AG09319 (cell line): ENCODE data around the gene FBXW5.

Experiments
- DNase-seq: peaks from one replicate; pipeline ENCODE4 v3.0.0-alpha.2; 2010; ENCODE audit warnings: low read depth; ENCODE audit errors: extremely low read depth
- TF ChIP-seq, protein P1 (sequence below): IDR thresholded peaks from 2 replicates; pipeline ENCODE4 v1.5.1; 2011; ENCODE audit warnings: low read depth, mild to moderate bottlenecking, inconsistent platforms, low read length, moderate library complexity

FBXW5 gene

DNA sequence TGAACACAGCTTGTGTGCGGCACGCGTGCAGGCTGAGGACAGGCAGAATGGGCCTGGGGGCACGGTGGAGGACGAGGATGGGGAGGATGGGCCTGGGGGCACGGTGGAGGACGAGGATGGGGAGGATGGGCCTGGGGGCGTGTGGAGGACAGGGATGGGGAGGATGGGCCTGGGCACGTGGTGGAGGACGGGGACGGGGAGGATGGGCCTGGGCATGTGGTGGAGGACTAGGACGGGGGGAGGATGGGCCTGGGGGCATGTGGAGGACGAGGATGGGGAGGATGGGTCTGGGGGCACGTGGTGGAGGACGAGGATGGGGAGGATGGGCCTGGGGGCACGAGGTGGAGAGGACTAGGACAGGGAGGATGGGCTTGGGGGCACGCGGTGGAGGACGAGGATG is 22.0 kb downstream of the FBXW5 start:
- TF ChIP-seq, protein P1, sequence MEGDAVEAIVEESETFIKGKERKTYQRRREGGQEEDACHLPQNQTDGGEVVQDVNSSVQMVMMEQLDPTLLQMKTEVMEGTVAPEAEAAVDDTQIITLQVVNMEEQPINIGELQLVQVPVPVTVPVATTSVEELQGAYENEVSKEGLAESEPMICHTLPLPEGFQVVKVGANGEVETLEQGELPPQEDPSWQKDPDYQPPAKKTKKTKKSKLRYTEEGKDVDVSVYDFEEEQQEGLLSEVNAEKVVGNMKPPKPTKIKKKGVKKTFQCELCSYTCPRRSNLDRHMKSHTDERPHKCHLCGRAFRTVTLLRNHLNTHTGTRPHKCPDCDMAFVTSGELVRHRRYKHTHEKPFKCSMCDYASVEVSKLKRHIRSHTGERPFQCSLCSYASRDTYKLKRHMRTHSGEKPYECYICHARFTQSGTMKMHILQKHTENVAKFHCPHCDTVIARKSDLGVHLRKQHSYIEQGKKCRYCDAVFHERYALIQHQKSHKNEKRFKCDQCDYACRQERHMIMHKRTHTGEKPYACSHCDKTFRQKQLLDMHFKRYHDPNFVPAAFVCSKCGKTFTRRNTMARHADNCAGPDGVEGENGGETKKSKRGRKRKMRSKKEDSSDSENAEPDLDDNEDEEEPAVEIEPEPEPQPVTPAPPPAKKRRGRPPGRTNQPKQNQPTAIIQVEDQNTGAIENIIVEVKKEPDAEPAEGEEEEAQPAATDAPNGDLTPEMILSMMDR: no peak
- DNase-seq: no peak

DNA sequence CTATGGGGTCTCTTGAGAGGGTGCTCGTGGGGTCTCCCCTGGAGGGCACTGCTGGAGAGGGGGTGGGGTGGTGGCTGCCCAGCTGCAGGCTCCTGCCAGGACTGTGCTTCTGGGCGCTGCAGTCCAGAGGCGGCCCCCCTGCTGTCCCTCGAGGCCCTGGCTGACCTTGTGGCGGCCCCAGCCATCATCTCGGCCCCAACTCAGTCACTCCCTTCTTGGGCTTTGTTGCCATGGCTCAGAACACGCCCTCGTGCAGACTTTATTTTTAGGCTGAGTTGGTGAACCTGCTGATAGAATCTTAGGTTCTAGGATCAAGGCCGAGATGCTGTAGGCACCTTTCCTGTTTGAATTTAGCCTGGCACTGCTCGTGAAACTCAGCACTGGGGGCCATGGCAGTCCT is 22.8 kb downstream of the FBXW5 start:
- TF ChIP-seq, protein P1: no peak
- no peak for DNase-seq

DNA sequence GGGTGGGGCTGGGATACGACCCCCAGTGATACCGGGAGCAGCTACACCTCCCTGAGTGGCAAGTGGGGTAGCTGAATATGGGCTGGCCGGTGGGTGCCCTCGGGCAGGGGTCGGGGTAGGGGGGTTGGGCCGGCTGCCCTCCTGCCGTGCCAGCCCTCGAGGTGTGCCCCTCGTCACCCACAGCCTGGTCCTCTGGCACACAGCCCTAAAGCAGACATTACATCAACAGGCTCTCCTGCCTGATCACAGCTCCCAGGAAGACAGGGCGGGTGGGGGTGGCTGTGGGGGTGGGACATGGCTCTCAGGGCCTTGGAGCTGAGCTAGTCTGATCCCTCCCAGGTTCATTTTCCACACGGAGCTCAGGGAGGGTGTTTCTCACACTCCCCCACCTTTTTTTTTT is 23.2 kb downstream of the FBXW5 start:
- no peak for DNase-seq
- TF ChIP-seq, protein P1: no peak

DNA sequence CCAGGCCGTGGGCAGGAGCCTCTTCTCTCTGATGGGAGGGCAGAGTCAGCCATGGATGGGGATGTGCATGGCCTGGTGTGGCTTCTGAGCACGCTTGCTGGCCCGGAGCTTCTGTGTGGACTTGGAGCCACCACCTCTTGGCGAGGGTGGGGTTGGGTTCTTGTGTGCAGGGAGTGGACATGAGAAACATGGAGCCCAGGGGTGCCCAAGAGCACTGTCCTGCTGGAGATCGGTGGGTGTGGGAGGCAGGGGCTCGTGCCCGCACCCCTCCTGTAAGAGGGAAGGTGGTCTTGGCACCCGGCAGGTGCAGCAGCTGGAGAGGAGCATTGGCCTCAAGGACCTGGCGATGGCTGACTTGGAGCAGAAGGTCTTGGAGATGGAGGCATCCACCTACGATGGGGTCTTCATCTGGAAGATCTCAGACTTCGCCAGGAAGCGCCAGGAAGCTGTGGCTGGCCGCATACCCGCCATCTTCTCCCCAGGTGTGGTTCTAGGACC is 23.8 kb downstream of the FBXW5 start:
- TF ChIP-seq, protein P1: no peak
- DNase-seq: no peak

DNA sequence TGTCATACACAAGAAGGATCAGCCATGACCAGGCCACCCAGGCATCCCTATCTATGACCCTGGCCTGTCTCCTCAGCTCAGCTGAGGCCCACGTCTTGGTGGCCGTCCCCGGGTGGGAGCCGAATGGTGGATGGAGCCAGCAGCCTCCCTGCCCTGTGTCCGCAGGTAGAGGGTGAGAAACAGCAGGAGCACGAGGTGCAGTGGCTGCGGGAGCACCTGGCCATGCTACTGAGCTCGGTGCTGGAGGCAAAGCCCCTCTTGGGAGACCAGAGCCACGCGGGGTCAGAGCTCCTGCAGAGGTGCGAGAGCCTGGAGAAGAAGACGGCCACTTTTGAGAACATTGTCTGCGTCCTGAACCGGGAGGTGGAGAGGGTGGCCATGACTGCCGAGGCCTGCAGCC is 24.5 kb downstream of the FBXW5 start:
- DNase-seq: no peak
- TF ChIP-seq, protein P1: no peak

DNA sequence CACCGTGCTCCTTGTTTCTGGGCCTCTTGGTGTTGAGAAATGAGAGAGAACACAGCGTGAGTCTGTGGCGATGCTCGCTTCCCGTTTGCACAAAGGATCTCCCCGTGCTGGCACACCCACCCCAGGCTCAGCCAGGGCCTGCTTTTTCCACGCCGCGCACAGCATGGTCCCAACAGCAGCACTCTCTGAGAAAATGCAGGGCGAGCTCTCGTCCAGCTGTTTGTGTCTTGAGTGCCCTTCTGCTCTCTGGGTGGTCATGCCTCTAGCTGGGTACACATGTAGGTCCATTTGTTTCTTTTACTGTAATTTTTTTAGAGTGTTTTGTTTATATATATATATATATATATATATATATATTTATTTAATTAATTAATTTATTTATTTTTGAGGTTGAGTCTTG is 26.6 kb downstream of the FBXW5 start:
- TF ChIP-seq, protein P1: no peak
- no peak for DNase-seq

DNA sequence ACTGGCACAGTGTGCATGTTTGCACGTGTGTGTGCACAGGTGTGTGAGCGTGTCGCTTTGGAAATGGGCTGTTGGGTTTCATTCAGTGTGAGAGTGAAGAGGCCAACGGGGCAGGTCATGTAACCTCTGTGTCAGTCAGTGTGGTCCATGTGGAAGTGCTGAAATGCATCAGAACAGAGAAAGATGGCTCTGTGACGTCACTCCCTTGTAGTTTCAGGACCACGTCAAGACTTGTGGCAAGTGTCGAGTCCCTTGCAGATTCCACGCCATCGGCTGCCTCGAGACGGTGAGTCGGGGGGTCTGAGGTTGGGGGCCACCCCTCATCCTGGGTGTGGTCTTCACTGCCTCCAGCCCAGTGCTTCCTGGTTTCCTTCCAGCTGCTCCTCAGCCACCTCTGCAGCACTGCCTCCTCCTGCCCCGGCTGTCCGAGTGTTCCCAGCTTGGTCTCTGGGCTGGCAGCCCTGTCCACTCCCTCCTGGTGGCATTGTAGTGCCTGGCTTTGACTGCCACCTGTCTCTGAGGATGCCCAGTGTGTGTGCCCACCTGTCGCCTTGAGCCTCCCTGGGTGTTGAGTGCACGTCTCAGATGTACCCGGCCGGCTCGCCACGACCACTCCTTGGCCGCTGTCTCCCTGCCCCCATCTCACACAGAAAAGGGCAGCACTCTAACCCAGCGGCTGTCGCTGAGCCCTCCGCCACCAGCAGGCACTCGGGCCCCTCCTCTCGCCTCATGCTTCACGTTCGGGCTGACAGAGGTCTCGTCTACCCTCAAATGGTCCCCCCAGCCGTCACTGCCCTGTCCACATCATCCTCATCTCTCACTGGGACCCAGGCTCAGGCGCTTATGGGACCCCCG is 28.0 kb downstream of the FBXW5 start:
- TF ChIP-seq, protein P1: no peak
- no peak for DNase-seq
